GM18858 (cell line): ENCODE data around the gene GRIN2B.

ENCODE experiments used
- ATAC-seq: cut with Tn5 transposase; IDR thresholded peaks from one replicate; pipeline ENCODE4 v1.9.1; 2021; ENCODE audit not compliant: unreplicated experiment

GRIN2B gene

DNA sequence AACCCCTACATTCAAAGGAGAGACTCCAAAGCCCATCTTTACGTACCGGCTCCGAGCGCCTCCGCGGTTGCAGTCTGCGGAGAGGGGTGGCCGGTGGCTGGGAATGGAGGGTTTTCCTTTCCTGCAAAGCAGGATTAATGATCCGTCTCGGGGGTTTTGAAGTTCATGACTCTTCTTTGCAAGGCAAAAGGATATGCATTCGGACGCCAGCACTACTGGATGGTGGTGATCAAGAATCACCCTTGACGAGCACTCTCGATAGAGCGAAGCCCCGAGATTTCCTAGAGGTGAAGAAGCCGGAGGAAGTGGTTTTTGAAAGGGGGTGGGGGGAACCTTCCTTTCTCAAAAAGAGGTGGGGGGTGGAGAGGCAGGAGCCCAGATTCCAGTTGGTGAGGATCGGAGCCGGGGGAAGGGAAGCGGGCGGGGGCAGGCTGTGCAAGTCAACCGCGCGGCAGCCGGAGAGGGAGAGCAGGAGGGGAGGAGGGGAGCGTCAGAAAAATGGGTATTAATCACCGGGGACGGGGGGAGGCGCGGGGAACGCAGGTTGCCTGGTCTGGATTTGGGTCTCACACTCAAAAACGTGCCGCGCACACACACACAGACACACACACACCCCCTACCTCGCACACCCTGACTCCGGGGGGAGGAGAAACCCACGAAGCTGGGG lies at the start of gene GRIN2B:
TSS of gene GRIN2B (minus strand) at position 307 of the 667 bp plus-strand sequence. CDS start 115,394 bp downstream, outside the sequence.
- ATAC-seq = no peak

DNA sequence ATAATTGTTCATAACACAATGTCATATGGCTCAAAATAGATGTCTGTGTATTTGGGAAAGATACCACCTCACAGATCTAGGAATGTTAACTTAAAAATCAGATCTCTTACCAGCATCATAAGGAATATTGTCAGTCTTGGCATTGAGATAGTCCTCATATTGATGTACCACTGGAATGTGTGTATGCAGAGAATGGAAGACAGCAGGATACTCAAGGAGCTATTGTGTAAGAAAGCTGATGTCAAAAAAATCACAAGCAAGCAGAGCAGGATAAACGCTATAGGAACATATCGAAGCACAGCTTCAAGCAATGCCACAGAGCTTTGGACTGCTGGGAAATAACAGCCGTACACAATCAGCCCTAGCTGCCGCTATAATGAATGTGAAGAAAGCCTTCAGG lies 45.1 kb upstream of the GRIN2B start:
- ATAC-seq = no peak

DNA sequence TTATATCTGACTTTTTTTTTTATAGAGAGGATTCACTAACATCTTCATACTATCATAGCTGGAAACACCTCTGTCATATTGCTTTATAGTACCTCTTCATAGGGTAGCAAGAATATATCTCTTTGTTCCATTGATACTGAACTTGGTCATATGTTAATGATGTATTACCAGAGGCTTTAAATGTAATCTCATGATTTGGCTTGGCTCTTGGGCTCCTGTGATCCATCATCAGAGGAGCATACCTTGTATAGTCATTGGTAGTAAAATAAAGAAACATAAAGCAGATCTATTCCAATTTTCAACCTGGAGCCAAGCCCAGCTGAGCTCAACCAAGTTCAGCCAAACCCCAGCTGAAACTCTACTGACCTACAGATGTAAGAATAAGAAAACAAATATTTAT lies 43.2 kb upstream of the GRIN2B start:
- ATAC-seq = no peak

DNA sequence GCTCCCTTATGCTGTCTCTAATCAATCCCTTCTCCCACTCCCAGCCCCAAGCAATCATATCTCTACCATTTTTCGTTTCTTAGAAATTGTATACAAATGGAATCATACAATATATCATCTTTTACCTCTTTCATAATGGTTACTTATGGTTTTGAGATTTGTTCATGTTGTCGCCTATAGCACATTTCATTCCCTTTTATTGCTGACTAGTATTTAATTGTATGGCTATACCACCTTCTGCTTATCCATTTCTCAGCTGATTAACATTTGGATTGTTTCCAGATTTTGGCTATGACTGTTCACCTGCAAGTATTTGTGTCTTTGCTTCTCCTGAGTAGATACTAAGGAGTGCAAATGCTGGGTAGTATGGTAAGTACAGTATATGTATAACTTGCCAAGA lies 36.7 kb upstream of the GRIN2B start:
- ATAC-seq = no peak

DNA sequence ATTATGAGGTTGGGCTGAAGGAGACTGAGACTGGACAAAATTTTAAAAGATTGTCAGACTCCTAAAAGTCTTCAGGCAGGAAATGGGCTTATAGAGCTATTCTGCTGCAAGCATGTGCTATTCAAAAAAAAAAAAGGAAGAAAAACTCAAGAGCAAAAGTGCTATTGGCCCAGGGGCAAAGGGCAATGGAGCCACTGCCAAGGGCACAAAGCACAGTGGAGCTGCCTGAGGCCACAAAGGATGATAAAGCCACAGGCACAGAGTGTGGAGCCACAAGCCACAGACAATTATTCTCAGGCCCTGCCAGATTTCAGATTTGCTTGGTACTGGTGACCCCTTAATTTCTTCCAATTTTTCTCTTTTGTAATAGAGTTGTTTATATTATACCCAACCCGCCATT lies 29.6 kb upstream of the GRIN2B start:
- no peak for ATAC-seq

DNA sequence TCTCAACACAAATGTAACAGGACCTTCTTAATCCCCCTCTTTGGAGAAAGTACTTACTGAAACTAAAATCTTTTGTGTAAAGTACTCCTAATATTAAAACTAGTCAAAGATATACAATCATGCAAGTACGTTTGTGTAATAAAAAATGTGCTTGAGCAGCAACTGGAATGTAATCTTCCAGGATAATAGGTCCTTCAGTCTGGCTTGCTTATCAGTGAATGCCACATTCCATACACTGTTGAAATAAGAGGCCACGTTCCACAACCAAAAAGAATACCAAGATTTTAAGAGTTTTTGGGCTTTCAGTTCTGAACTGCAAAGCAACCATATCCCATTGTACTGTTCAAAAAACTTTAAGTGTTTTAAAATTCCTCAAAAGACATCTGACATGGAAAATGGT lies 26.2 kb upstream of the GRIN2B start:
- ATAC-seq = no peak

DNA sequence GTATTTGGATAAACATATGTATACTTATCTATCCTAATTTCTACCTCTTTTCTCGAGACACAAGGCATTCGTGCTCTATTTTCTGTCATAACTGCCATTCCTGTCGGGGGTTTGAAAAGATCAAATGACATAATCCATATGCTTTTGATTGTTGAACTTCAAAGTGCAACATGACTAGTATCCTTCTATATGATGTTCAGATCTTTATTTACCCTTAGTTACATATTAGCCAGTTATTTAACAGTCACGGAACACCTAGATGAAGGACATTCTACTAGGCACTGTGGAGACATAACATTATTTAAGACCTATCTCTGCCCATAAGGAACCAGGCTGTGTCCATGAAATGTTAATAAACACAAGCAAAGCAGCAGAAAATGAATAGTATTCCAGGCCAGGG lies 11.2 kb upstream of the GRIN2B start:
- ATAC-seq = no peak

DNA sequence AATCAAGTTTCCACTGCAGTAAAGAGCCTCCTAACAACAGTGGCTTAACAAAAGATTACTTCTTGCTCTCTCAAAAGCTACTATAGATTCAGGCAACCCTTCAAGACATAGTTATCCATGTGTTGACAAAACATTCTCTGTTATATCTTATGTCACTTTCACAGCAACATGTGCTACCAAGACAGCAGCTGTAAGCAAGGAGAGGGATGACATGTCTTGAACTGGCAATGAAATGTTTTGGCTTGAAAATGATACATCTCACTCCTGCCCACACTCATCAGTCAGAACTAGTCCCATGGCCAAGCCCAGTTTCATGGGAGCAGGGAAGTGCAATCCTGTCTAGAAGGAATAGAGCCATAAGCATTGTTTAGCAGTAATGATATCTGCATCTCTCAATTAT lies 10.7 kb upstream of the GRIN2B start:
- ATAC-seq = no peak

DNA sequence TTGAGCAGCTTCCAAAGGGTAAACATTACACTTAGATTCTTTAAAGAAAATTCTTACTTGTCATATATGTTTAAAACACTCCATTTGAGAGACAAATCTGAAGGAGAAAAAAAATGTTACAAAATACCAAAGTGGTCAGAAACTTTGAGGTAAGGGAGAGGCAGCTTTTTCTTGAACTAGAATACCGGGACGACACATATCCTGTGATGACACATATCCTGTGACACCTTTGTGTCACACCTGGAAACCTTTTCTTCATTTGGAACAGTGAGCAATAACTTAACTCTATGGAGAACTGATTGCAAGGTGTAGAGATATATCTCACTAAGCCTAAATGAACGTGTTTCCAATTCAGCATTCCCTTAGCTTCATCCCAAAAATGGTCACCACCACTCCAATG lies 4.6 kb upstream of the GRIN2B start:
- ATAC-seq = no peak

DNA sequence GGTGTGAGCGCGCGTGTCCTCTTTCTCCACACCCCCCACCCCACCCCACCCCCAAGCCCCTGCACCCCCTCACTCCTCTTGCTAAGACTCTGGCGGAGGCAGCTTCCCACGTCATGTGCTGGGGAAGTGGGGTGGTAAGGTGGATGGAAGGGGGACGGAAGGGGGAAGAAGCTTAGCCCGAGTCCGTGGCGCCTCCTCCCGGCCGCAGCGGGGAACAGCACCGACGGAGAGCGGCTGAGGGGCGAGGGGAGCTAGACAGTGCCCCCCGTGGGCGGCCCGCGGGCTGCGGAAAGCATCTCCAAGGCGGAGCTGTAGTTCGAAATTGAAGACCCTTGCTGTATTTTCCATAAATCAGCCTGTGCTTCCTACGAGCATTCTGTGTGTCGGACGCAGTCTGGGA lies 588 bp upstream of the GRIN2B start:
- ATAC-seq = no peak

DNA sequence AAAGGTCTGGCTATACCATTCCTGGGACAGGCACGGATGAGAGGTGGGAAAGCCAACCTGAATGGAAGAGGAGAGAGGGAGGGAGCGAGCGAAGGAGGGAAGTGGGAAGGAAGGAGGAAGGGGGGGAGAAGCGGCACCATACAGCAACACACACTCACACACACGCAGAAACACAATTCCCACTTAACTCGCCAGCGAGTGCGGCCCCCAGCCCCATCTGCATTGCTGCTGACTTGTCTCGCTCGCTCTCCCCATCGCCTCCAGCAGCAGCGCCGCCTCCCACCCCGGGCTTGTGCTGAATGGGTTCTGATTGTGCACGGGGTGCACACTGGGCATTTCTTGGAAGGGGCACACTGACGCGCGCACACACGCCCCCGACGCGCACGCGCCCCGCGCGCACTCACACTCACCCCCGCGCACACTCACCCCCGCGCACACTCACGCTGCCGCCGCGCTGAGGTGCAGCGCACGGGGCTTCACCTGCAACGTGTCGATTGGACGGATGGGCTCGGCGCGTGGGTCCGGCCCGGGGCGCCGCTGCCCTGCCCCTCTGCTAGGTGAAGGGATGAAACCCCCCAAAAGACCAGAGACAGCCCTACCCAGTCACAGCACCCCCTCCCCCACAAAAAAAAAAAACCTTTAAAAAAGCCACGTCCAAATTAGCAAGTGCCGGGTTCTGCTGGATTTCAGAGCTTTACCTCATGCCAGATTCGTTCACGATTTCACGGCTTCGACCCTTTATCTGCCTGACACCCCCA lies 685 bp downstream of the GRIN2B start:
- no peak for ATAC-seq

DNA sequence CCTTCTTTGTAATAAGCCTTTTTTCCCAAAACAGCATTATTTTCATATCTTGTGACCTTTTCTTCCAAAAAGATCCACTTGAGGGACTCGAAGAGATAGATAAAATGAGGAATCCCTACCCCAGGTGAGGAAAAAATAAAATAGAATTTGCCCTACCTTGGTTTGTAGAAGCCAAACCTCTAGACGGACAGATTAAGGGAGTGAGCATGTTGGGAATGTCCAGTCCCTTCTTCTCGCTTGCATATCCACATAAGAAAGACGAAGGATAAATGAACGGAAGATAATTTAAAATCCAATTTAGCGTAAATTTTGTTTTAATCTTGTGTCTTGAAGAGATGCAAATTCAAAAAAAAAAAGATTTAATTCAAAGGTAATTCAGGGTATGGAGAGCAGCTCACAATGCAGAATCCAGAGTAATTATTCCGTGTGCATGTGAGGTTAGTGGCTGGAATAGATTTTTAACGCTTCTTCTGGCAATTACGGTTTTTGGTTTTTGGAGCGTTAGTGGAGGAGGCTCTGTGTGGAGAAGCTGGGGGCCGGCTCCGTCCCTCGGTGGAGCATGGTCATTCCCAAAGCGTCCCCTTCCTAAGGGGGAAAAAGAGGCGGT lies 1.5 kb downstream of the GRIN2B start:
- no peak for ATAC-seq

DNA sequence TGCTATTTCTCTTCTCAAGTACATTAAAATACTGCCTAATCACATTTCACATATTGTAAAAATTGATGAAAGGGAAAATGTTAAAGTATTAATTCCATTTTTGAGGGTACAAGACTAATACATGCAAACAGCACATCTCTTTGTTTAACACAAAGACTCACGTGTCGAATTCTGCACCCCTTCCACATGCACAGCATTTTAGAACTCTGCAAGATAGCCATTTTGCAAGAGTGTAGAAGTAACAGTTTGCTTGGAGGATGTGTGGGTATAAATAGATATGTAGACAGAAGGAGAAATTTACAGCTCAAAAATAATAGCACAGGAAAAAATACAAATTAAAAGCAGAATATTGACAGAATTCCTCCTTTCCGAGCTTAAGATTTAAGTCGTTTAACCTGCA lies 2.5 kb downstream of the GRIN2B start:
- no peak for ATAC-seq

DNA sequence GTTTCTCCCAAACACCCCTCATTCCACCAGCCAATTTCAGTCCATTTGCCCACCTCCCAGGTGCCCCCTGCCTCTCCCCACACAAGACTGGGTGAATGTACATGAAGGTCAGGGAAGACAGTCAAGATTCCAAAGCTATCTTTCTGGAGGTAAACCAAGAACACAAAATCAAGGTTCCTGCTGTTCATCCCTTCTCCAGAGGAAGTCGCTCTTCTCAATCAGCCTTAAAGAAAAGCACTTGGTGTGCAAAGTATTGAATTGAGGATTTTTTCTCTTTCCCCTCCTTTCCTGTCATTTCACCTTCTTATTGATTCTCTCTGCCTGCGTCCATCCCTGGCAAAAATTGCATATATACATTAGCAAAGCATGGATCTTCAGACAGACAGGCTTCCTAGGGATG lies 4.5 kb downstream of the GRIN2B start:
- no peak for ATAC-seq

DNA sequence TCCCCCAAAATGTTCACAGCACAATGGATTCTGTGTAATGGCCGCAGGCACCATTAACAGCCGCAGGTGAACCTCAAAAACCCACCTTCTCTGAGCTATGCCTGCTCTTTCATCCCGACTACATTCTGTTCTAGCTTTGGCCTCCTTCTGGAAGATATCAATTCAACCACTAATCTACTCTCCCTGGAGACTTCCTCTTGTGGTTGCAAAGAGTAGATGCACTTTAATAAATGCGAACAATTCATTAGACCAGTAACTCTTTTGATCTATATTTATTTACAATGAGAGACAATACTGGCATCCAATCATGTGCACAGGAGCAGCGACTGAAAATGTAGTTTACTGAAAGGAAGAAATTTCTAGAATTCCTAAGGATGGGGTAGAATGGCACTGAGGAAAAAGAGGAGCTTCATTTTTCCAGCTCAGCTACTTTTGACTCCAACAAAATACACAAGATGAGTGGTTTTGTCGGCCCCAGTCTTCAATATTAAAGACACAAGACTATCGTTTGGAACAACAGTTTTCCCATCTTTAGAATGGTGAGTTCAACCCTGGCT lies 5.3 kb downstream of the GRIN2B start:
- no peak for ATAC-seq

DNA sequence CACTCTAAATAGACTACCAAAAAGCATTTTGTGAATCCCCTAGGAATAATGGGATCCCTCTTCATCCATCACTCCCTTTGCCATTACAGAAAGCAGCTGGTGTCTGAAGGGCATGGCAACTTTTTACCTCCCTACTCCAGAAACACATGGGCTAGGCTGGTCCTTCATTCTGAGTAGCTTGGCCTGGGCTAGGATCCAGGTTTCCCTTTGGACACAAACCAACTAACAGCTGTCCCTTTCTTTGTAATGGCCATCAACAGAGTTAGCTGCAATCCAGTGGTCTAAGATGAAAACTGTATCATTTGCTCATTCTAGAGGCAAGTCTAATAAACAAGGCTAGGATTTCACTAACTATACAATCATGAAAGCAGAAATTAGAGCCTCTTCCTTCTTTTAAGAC lies 7.4 kb downstream of the GRIN2B start:
- ATAC-seq = no peak

DNA sequence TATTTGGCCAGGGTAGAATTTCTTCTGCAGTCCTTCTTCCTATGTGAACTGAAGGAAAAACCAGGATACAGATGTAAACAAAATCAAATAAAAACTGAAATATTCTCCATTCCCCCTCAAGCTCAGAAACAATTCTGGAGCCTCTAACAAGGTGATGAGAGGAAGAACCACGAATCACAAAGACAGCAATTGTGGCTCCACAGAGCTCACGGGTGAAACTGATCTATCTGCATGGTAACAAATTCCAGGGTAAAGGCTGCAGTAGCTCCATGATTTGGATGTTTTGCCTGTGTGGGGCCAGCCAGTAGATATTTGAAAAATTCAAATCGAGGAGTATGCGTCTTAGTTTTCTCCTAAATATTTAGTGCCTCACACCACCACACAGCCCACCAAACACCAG lies 10.6 kb downstream of the GRIN2B start:
- no peak for ATAC-seq

DNA sequence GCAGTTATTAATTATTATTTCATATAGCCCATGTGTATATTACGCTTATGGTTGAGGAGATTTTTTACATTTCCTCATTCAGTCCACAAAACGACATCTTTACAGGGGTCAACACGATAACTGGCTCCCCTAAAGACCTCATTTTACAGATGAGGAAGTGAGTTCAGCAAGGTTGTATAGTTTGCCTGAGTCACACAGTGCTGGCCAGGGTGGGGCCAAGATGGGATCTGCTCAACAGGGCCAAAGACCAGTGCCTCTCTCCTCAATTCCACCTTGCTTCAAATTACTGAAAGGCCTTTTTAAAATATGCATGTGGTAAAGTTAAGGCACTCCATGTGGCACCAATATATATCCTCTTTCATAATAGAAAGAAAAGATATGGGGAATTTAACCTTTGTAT lies 13.1 kb downstream of the GRIN2B start:
- no peak for ATAC-seq

DNA sequence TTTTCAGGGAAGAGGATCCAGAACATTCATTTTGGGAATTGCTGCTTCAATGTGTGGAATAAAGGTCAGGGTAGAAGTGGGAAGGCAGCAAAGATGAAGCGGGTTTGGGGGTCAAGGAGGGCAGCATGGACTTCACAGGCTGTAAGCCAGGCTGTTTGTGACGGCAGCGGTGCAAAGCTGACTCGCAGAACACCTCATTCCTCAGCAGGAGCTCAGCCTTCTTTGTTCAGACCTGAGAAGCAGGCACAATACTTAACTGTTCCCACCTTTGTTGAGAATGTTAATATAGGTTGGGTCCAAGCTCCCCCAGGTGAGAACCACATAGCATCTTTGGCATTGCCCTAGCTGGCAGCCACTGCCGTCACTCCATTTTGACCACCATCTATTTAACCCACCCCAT lies 16.7 kb downstream of the GRIN2B start:
- no peak for ATAC-seq

DNA sequence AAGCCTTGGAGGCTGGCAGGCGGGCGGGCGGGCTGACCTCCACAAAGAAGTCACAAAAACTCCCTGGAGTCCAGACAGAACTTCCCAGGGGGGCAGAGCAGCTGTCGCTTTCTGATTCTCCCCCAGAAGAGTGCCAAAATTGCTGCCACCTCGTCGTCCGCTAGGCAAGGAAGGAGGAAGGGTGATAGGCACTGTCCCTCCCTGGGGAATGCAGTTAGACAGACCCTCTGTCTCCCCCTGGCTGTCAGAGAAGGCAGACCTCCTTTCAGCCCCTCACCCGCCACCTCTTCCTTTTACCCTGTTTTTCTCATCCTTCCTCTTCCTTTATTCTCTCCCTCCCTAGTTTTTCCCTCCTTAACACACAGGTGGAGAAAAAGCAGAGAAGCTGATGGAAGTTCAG lies 18.7 kb downstream of the GRIN2B start:
- no peak for ATAC-seq

DNA sequence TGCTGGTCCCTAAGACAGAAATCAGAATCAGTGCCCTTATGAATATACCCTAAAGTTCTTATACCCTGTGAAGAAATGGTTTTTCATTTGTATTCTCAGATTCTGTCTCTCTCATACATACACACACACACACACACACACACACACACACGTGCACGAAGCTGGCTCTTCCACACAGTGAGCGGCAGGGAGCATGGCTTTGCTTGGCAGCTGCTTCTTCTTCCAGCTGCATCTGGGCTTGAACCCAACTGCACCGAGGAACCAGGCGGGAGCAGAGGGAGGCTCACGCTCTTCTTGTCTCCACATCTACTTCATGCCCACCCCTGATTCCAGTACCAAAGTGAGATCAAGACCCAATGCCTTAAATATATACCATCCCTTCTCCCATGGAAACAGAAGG lies 19.4 kb downstream of the GRIN2B start:
- no peak for ATAC-seq

DNA sequence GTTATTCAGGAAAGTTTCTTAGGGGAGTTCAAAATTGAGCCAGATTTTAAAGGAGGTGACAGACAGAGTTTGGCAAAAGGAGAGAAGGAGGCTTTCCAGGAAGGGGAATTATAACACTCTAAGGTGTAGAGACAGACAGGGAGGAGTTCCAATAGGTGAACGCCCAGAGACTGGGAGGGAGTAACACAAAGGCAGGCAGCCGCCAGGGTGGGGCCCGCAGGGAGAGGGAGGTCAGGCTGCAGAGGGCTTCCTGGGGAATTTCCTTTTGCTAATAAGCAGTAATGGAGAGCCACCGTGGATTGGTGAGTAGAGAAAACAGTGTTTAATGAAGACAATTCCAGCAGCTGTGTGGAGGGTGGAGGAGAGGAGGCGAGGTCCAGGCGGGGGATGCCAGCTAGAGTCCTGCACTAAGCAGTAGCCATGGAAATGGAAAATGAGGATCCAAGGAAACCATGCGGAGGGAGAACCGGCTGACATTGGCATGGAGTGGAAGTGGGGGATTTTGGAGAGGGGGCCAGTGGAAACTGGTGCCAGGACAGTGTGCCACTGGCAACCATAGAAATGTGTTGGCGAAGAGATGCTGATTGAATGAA lies 22.2 kb downstream of the GRIN2B start:
- no peak for ATAC-seq
